Activated CD4-positive, alpha-beta T cell treated with anti-CD3 and anti-CD28 coated beads, Interleukin-2, amount 10 ng/mL, durations not matched to agents 24 days and 14 days (primary cell): Measurements from ENCODE around the gene FAF1. TPM values are rescaled to one million over a fixed set of nuclear protein-coding genes. Genes with fewer than 3 reads are reported as not detected.
A peak's percentile ranks its signal among the peaks of the same experiment; 100 is the strongest.
"Not testable (repeated sequence)": the region's sequence is repeated elsewhere in the genome, so short reads cannot be mapped to it uniquely, and the experiment has no call there.

Experiments used
- DNase-seq: peaks from one replicate; pipeline ENCODE4 v3.0.0; 2022
- H3K27ac Mint-ChIP-seq: one replicate; pipeline ENCODE4 v1.8.0; 2022; ENCODE audit warnings: mild to moderate bottlenecking, mixed read lengths
- H3K27me3 Mint-ChIP-seq: one replicate; pipeline ENCODE4 v1.8.0; 2022; ENCODE audit warnings: mixed read lengths
- H3K36me3 Mint-ChIP-seq: one replicate; pipeline ENCODE4 v1.8.0; 2022; ENCODE audit warnings: low read depth, mild to moderate bottlenecking, mixed read lengths
- H3K4me1 Mint-ChIP-seq: one replicate; pipeline ENCODE4 v1.8.0; 2021; ENCODE audit warnings: mixed read lengths
- H3K4me3 Mint-ChIP-seq: one replicate; pipeline ENCODE4 v1.8.0; 2022; ENCODE audit warnings: mild to moderate bottlenecking, moderate library complexity, mixed read lengths
- H3K9me3 Mint-ChIP-seq: one replicate; pipeline ENCODE4 v1.8.0; 2021; ENCODE audit warnings: mixed read lengths
- intact Hi-C: fragments of 100-400 bp; cut with micrococcal nuclease; formaldehyde crosslinking; loops from one replicate; pipeline ENCODE4 v1.15.1; 2023
- total RNA-seq: library from RNA; stranded (reverse); gene quantifications from 2 replicates; pipeline ENCODE4 v1.2.3, GENCODE V29; 2022

Gene FAF1
- 63.7 and 67.2 TPM in 2 replicates for total RNA-seq

GRCh38 chr1:50959913-50960844, at the start of gene FAF1:
Gene FAF1, minus strand, starts transcription at chr1:50960267. Its CDS starts 456 bp downstream, at chr1:50959811.
- H3K9me3 Mint-ChIP-seq = no peaks in the 10 kb centered on the region
- H3K4me1 Mint-ChIP-seq = peaks cover 18% of the 10 kb centered on the region
- intact Hi-C loops = loop anchor here (1.0 to 10.0 kb wide), 6 partner anchors 8 to 555 kb away; partner anchors contain the start of genes EPS15 and RNF11
- H3K36me3 Mint-ChIP-seq = peaks cover 2% of the 10 kb centered on the region
- H3K27me3 Mint-ChIP-seq = peaks cover 10% of the 10 kb centered on the region
- peak; percentile 100 for DNase-seq
- H3K4me3 Mint-ChIP-seq = peak within 1 kb of the TSS; percentile 87
- peak within 1 kb of the TSS; percentile 95 for H3K27ac Mint-ChIP-seq

- intact Hi-C loops = no loop called here
- no peak overlapping the region for H3K27ac Mint-ChIP-seq
- H3K9me3 Mint-ChIP-seq = no peaks in the 10 kb centered on the region
- H3K4me3 Mint-ChIP-seq = no peak overlapping the region
- no peaks in the 10 kb centered on the region for H3K4me1 Mint-ChIP-seq
- DNase-seq = no peak
- peaks cover 6% of the 10 kb centered on the region for H3K27me3 Mint-ChIP-seq
- no peaks in the 10 kb centered on the region for H3K36me3 Mint-ChIP-seq
Measured at GRCh38 chr1:51009381-51009780, 49.3 kb upstream of the FAF1 start.

DNA sequence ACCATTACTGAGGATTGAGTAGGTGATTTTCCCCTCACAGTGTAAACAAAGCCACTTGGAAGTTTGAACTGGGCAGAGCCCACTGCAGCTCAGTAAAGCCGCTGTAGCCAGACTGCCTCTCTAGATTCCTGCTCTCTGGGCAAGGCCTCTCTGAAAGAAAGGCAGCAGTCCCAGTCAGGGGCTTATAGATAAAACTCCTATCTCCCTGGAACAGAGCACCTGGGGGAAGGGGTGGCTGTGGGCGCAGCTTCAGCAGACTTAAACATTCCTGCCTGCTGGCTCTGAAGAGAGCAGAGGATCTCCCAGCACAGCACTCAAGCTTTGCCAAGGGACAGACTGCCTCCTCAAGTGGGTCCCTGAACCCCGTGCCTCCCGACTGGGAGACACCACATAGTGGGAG, 45.5 kb upstream of the FAF1 start:
- H3K4me3 Mint-ChIP-seq, DNase-seq, intact Hi-C loops, H3K4me1 Mint-ChIP-seq, H3K27me3 Mint-ChIP-seq, H3K27ac Mint-ChIP-seq, H3K36me3 Mint-ChIP-seq, H3K9me3 Mint-ChIP-seq: not testable (repeated sequence)

DNA sequence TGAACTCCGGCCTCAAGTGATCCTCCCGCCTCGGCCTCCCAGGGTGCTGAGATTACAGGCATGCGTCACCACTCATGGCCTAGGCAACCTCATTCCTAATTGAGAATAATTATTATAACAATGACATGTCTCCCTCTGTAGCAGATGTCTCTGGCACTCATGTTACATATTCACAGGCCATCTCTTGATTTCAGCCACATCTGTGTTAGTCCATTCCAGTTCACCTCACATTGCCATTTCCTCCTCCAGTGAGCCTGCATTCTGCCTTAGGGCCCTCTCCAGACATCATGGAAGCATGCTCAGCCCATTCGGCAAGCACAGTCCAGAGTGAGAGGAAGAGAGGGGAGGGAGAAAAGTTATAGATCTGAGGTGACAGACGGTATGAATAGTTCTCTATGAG, 42.4 kb upstream of the FAF1 start:
- Mint-ChIP-seq H3K9me3 (no peaks in the 10 kb centered on the region), H3K4me3 (no peak overlapping the region), H3K27ac (no peak overlapping the region), H3K27me3 (peaks cover 11% of the 10 kb centered on the region), H3K4me1 (no peaks in the 10 kb centered on the region), H3K36me3 (no peaks in the 10 kb centered on the region)
- intact Hi-C loops = no loop called here
- DNase-seq = no peak

DNA sequence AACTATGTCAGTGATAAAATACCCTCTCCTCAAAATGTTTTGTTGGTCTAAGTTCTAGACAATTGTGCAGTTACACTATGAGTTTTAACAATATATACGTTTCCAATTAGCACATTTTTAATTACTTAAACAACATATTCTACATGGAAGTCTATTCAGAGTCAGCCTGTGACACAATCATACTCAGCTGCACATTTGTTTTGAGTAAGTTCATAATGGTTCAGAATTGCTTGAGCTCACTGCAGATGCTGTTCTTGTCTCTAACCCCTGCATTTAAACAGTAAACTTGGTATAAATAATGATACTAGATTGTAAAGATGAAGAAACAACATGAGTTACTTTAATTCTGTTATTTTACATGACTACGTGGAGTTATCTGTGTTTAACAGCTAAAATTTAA, 40.6 kb upstream of the FAF1 start:
- Mint-ChIP-seq H3K36me3 (no peaks in the 10 kb centered on the region), H3K27me3 (peaks cover 15% of the 10 kb centered on the region), H3K27ac (no peak overlapping the region), H3K9me3 (no peaks in the 10 kb centered on the region), H3K4me3 (no peak overlapping the region), H3K4me1 (no peaks in the 10 kb centered on the region)
- DNase-seq = no peak
- intact Hi-C loops = no loop called here

GRCh38 chr1:51000160-51000559, 40.1 kb upstream of the FAF1 start:
- H3K4me1 Mint-ChIP-seq = no peaks in the 10 kb centered on the region
- no peaks in the 10 kb centered on the region for H3K36me3 Mint-ChIP-seq

DNA sequence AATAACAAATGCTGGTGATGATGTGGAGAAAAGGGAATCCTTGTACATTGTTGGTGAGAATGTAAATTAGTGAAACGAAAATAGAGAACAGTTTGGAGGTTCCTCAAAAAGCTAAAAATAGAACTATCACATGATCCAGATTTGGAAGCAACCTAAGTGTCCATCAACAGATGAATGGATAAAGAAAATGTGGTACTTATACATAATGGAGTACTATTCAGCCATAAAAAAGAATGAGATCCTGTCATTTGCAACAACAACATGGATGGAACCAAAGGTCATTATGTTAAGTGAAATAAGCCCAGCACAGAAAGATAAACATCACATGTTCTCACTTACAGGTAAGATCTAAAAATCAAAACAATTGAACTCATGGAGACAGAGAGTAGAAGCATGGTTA, 39.3 kb upstream of the FAF1 start:
- H3K36me3 Mint-ChIP-seq, H3K9me3 Mint-ChIP-seq, DNase-seq, H3K4me1 Mint-ChIP-seq, H3K27ac Mint-ChIP-seq, H3K4me3 Mint-ChIP-seq, intact Hi-C loops: not testable (repeated sequence)
- peaks cover 15% of the 10 kb centered on the region for H3K27me3 Mint-ChIP-seq

More at GRCh38 chr1:51000160-51000559, 40.1 kb upstream of the FAF1 start:
- Mint-ChIP-seq H3K27ac (no peak overlapping the region), H3K4me3 (no peak overlapping the region), H3K27me3 (peaks cover 15% of the 10 kb centered on the region), H3K9me3 (no peaks in the 10 kb centered on the region)
- intact Hi-C loops = no loop called here
- DNase-seq = no peak

- no peak overlapping the region for H3K4me3 Mint-ChIP-seq
- no peaks in the 10 kb centered on the region for H3K36me3 Mint-ChIP-seq
- H3K4me1 Mint-ChIP-seq = no peaks in the 10 kb centered on the region
- no peaks in the 10 kb centered on the region for H3K9me3 Mint-ChIP-seq
- intact Hi-C loops = no loop called here
- H3K27me3 Mint-ChIP-seq = peaks cover 15% of the 10 kb centered on the region
- H3K27ac Mint-ChIP-seq = no peak overlapping the region
- DNase-seq = no peak
Measured at GRCh38 chr1:50996083-50996482, 36.0 kb upstream of the FAF1 start.

DNA sequence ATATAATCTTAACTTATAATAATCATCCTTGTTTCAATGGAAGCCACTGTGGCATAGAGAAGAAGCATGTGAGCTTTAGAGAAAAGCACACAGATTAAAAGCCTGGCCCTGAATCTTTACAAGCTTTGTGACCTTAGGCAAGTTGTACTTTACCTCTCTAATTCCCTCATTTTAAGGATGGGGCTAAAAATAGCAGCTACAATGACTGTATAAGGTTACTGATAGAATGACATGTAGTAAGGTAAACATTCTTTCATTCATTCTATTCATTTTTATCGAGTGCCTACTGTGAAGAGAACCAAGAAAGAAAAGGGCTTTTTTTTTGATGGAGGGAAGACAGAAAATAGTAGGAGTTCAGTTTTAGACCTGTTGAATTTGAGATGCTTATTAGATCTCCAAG, 35.6 kb upstream of the FAF1 start:
- Mint-ChIP-seq H3K4me3 (no peak overlapping the region), H3K4me1 (no peaks in the 10 kb centered on the region), H3K27me3 (peaks cover 15% of the 10 kb centered on the region), H3K27ac (no peak overlapping the region), H3K9me3 (no peaks in the 10 kb centered on the region), H3K36me3 (no peaks in the 10 kb centered on the region)
- no peak for DNase-seq
- intact Hi-C loops = no loop called here

GRCh38 chr1:50994997-50995396, 34.9 kb upstream of the FAF1 start:
- intact Hi-C loops = no loop called here
- H3K4me3 Mint-ChIP-seq = no peak overlapping the region
- H3K9me3 Mint-ChIP-seq = no peaks in the 10 kb centered on the region
- H3K27me3 Mint-ChIP-seq = peaks cover 15% of the 10 kb centered on the region
- H3K4me1 Mint-ChIP-seq = no peaks in the 10 kb centered on the region
- no peak for DNase-seq
- H3K36me3 Mint-ChIP-seq = no peaks in the 10 kb centered on the region
- H3K27ac Mint-ChIP-seq = no peak overlapping the region

DNA sequence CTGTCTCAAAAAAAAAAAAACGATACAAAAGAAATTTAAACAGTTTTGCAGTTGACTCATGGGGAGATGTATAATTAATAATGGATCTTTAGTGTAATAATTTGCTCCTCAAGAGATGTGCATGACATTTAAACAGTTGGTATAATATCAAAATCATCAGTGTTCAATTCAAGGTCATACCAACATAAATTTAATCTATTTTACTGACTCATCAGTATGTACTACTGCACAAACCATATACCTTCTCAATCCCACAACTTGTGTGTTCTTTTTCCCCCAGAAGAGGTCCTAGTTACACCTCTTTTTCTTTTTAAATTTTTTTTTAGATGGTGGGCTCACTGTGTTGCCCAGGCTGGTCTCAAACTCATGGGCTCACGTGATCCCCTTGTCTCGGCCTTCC, 33.6 kb upstream of the FAF1 start:
- no peak overlapping the region for H3K27ac Mint-ChIP-seq
- no peak overlapping the region for H3K4me3 Mint-ChIP-seq
- intact Hi-C loops = no loop called here
- H3K9me3 Mint-ChIP-seq = no peaks in the 10 kb centered on the region
- H3K27me3 Mint-ChIP-seq = peaks cover 19% of the 10 kb centered on the region
- DNase-seq = no peak
- no peaks in the 10 kb centered on the region for H3K36me3 Mint-ChIP-seq
- H3K4me1 Mint-ChIP-seq = no peaks in the 10 kb centered on the region

DNA sequence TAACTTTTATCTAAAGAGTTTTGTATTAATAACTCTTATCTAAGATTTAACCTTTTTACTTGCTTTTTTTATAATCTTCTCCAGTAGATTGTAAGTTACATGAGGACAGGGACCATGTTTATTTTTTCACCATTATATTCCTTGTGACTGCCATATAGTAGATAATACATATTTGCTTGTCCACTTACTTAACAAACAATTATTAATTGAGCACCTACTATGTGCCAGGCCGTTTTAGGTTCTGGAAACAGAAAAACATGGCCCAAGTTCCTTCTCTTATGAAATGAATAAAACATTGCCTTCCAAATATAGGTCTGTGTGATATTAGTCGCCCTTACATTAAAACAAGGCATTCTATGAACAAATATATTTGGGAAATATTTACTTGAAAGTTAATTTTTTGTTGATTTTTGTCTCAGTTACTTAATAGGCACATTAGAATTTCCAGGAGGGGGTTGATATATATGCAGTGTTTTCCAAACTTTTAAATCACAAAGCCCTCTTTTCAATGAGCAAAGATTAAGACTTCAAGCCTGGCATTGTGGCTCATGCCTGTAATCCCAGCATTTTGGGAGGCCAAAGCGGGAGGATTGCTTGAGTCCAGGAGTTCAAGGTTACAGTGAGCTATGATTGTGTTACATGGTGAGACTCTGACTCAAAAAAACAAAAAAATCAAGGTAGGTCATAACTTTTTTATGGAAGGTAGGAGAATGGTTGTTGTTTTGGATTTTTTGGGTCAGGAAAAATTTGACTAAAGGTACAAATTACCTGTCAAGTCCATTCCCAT, 32.7 kb upstream of the FAF1 start:
- no peaks in the 10 kb centered on the region for H3K36me3 Mint-ChIP-seq
- DNase-seq = no peak

DNA sequence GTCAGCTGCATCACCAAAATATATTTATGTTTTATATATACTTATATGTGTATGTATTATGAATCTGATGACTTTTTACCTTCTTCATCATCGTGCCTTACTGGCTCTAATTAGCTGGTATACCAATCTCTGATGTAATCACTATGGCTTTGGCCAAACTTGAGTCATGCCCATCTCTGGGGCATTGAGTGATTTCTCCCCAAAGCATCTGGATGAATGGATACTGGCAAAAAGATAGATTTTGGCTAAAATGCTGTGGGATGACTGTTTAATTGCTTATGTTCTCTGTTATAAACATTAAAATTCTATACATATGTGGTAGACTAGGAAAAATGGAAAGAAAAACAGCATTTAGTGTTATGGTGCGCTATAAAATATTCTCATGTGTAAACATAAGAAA, 29.6 kb upstream of the FAF1 start:
- Mint-ChIP-seq H3K36me3 (no peaks in the 10 kb centered on the region), H3K4me3 (no peak overlapping the region), H3K27ac (no peak overlapping the region), H3K27me3 (peaks cover 24% of the 10 kb centered on the region), H3K4me1 (no peaks in the 10 kb centered on the region), H3K9me3 (no peaks in the 10 kb centered on the region)
- no peak for DNase-seq
- intact Hi-C loops = no loop called here

More for the DNA sequence above, 32.7 kb upstream of the FAF1 start:
- Mint-ChIP-seq H3K27ac (no peak overlapping the region), H3K9me3 (no peaks in the 10 kb centered on the region), H3K4me3 (no peak overlapping the region), H3K4me1 (no peaks in the 10 kb centered on the region), H3K27me3 (peaks cover 16% of the 10 kb centered on the region)
- intact Hi-C loops = no loop called here

GRCh38 chr1:50986653-50987052, 26.6 kb upstream of the FAF1 start:
- Mint-ChIP-seq H3K27ac (no peak overlapping the region), H3K4me1 (no peaks in the 10 kb centered on the region), H3K27me3 (peaks cover 32% of the 10 kb centered on the region), H3K4me3 (no peak overlapping the region), H3K9me3 (no peaks in the 10 kb centered on the region), H3K36me3 (no peaks in the 10 kb centered on the region)
- no peak for DNase-seq
- intact Hi-C loops = no loop called here
